Loucy (cell line): ENCODE measurements around the gene GAPVD1.

Experiments used
- CTCF ChIP-seq: fragments of 200-600 bp; sonication (generic); conservative IDR thresholded peaks from 2 replicates; pipeline ENCODE4 v1.5.1; 2014; ENCODE audit warnings: mild to moderate bottlenecking, antibody characterized with exemption, low read length
- EZH2phosphoT487 ChIP-seq: fragments of 200-600 bp; IDR thresholded peaks from 2 replicates; pipeline ENCODE4 v1.6.1; 2018; ENCODE audit warnings: antibody characterized with exemption, mild to moderate bottlenecking, moderate library complexity, borderline replicate concordance

DNA sequence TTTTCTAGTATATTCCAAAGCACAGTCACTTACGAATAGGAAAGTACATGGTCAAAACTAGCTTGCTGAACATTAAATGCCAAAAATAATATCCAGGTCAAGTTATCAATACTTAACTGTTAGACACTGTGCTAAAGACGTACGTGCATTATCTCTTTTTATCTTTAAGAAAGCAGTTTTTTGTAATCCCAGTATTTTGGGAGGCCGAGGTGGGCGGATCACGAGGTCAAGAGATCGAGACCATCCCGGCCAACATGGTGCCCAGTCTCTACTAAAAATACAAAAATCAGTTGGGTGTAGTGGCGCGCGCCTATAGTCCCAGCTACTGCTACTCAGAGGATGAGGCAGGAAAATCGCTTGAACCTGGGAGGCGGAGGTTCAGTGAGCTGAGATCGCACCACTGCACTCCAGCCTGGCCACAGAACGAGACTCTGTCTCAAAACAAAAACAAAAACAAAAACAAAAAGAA, 17.8 kb upstream of the GAPVD1 start:
- TF ChIP-seq CTCF = no peak
- TF ChIP-seq EZH2phosphoT487 = no peak
